Upper lobe of left lung (tissue), 4 donors: ENCODE data around the gene SDK2.

Experiments
- CTCF ChIP-seq, 6 experiments: fragments of 450-650 bp in 4 of 6; fragments of 200-600 bp in 2 of 6; sonication (generic) in 2 of 6; IDR thresholded peaks; one replicate each; pipeline ENCODE4 v1.5.1; 2016 to 2019; ENCODE audit warnings: antibody characterized with exemption in 6 of 6
- POLR2A ChIP-seq, 4 donors: fragments of 450-650 bp; IDR thresholded peaks; one replicate each; pipeline ENCODE4 v1.5.1; 2016 to 2017; ENCODE audit warnings: antibody characterized with exemption in 4 of 4, mild to moderate bottlenecking in 2 of 4

GRCh38 chr17:73533127-73533526, 111.1 kb downstream of the SDK2 start:
- no peak for TF ChIP-seq CTCF (IDR thresholded peaks at IDR 0.05)
- no peak for TF ChIP-seq POLR2A (IDR thresholded peaks at IDR 0.05)
